ENCODE data around the gene DIP2C. TPM values are rescaled to one million over a fixed set of nuclear protein-coding genes. Genes with fewer than 3 reads are reported as not detected.

The DIP2C gene
- polyA plus RNA-seq, 1 donor from 2014 or later: 1.4 TPM

- H3K27me3 Mint-ChIP-seq: peaks cover 35% of the 10 kb centered on the region
Observed at GRCh38 chr10:627032-627992, 62.2 kb downstream of the DIP2C start.

DNA sequence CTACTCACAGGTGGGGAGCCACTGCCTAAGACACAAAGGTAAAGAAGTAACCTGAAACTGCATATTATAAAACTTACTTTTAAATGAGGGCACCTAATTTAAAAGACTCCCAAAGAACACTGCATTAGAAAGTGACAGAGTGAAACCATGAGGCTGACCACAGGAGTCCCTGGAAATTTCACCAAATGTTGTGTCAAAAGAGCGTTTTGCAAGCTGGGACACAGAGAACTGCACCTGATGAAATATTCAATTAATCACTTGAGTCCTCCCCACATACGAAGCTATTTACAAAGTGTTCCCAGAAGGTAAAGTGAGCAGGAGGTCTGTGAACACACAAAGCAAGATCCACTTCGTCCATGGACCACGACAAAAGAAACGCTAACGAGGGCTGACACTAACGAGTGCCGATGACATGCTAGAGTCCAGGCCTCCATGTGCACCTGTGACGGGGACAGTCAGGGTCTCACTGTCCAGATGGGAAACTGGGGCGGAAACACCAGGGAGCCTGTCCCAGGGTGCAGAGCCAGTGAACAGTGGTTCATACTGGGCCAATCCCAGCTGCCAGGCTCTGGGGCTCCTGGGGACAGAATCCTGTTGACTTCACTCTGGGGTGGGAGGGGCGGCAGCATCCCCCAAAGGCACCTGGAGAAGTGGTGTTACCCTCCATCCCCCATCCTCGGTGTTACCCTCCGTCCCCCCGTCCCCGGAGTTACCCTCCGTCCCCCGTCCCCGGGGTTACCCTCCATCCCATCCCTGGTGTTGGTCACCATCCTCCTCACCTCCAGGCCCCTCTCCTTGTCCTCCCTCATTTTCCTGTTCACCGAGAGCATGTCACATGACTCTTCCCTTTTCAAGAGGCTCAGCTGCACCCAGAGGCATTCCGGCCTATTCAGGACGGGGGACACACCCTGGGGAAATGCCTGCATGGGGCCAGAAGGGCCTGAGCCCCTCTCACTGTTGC is 63.4 kb downstream of the DIP2C start:
- Mint-ChIP-seq H3K36me3 (peaks cover 4% of the 10 kb centered on the region), H3K27ac (no peak overlapping the region), H3K9me3 (peaks cover 0 to 7% (median 0%) of the 10 kb centered on the region in 3 donors)

More at GRCh38 chr10:627032-627992, 62.2 kb downstream of the DIP2C start:
- no peak overlapping the region for H3K27ac Mint-ChIP-seq
- H3K9me3 Mint-ChIP-seq: peaks cover 0 to 2% (median 0%) of the 10 kb centered on the region in 3 donors
- H3K4me1 Mint-ChIP-seq: no peaks in the 10 kb centered on the region
- H3K4me3 Mint-ChIP-seq: peak overlapping the region in 1 of 4 donors; percentile 9
- peaks cover 4% of the 10 kb centered on the region for H3K36me3 Mint-ChIP-seq

DNA sequence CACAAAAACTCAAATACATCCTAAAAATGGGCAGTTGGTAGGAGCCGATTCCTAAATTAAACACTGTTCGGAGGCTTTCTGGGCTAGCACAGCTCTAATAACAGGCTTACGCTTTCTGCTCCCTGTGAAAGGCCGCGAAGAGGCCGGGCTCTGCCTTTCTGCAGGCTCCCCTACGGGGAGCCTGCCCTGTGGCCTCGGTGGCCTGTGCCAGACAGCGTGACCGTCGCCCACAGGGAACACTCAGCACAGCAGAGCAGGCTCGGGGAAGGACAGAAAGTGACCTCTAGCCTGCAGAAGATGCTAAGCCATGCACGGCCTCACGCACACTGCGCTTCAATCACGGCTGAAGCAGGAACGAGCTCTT is 64.2 kb downstream of the DIP2C start:
- H3K27me3 Mint-ChIP-seq: peaks cover 46% of the 10 kb centered on the region
- peaks cover 0 to 9% (median 0%) of the 10 kb centered on the region in 3 donors for H3K9me3 Mint-ChIP-seq
- H3K36me3 Mint-ChIP-seq: peaks cover 4% of the 10 kb centered on the region
- H3K4me3 Mint-ChIP-seq: peak overlapping the region in 1 of 4 donors; percentile 72
- no peak overlapping the region for H3K27ac Mint-ChIP-seq
- H3K4me1 Mint-ChIP-seq: peaks cover 4 to 9% (median 9%) of the 10 kb centered on the region in 3 donors

More for the DNA sequence above, 63.4 kb downstream of the DIP2C start:
- H3K27me3 Mint-ChIP-seq: peaks cover 42% of the 10 kb centered on the region
- peaks cover 0 to 3% (median 3%) of the 10 kb centered on the region in 3 donors for H3K4me1 Mint-ChIP-seq
- H3K4me3 Mint-ChIP-seq: no peak overlapping the region

DNA sequence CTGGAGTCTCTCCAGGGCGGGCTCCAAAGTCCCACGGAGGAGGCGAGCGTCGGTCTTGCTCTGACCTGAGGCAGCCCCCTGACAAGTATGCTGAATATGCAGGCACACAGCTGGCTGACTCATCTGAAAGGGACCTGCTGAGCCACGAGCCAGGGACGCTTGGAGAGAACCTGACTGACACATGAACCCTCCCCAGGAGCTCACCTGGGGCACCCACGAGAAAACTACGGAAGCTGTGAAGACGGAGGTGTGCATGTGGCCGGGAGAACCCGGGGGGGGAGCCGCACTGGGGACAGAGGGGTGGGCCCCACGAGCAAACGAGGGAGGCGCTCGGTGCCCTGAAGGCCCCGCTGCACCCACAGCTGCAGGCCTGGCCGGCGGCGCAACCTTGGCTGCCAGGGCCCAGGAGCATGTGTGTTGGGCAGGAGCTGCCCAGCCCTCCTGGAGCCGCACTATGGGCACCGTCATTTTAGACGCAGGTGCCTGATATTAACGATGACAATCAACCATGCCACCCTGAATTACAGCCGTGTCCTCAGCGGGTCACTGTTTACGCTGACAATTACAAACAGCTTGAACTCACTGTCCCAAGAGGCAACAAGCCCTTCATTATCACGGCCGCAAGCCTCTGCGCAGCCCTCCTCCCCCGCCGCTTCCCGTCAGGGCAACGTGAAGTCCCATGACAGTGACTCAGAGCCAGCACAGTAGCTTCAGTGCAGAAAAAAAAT is 64.7 kb downstream of the DIP2C start:
- no peak overlapping the region for H3K27ac Mint-ChIP-seq
- peaks cover 0 to 9% (median 0%) of the 10 kb centered on the region in 3 donors for H3K9me3 Mint-ChIP-seq
- H3K27me3 Mint-ChIP-seq: peaks cover 47% of the 10 kb centered on the region
- H3K36me3 Mint-ChIP-seq: peaks cover 4% of the 10 kb centered on the region
- peaks cover 10 to 15% (median 12%) of the 10 kb centered on the region in 3 donors for H3K4me1 Mint-ChIP-seq
- H3K4me3 Mint-ChIP-seq: peak overlapping the region in 2 of 4 donors; percentile 25 to 72

DNA sequence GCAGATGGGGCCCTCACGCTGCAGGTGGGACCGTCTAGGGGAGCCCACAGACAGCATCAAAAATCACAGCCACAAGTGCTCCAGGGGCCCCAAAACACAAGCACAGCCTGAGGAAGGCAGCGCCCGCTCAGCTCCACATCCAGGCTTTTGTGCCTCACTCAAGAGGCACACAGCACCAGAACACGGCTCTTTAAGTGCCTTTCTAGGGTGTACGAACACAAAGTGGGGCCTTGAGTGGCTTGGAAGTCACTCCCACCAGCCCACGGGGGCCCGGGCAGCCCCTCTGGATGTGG is 65.2 kb downstream of the DIP2C start:
- peaks cover 12 to 16% (median 12%) of the 10 kb centered on the region in 3 donors for H3K4me1 Mint-ChIP-seq
- peaks cover 47% of the 10 kb centered on the region for H3K27me3 Mint-ChIP-seq
- H3K36me3 Mint-ChIP-seq: peaks cover 4% of the 10 kb centered on the region
- peaks cover 0 to 9% (median 0%) of the 10 kb centered on the region in 3 donors for H3K9me3 Mint-ChIP-seq
- no peak overlapping the region for H3K27ac Mint-ChIP-seq
- H3K4me3 Mint-ChIP-seq: no peak overlapping the region

GRCh38 chr10:623477-624311 is 65.8 kb downstream of the DIP2C start:
- peaks cover 50% of the 10 kb centered on the region for H3K27me3 Mint-ChIP-seq
- peaks cover 4% of the 10 kb centered on the region for H3K36me3 Mint-ChIP-seq
- H3K9me3 Mint-ChIP-seq: peaks cover 0 to 9% (median 0%) of the 10 kb centered on the region in 3 donors
- H3K4me3 Mint-ChIP-seq: no peak overlapping the region
- H3K4me1 Mint-ChIP-seq: peaks cover 12 to 16% (median 12%) of the 10 kb centered on the region in 3 donors
- no peak overlapping the region for H3K27ac Mint-ChIP-seq

DNA sequence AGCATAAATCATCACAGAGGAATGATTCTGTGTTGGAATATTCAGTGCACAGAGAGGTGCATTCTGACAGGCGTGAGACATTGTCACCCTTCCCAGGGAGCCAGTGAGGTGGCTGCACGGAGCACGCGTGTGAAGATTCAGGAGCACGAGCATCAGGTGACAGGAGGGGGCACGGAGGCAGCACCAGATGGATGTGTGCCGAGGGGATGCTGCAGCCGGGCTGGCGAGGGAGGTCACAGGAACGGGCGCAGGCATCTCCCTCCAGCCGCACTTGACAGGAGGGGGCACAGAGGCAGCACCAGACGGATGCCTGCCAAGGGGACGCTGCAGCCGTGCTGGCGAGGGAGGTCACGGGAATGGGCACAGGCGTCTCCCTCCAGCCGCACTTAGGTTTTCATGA is 66.5 kb downstream of the DIP2C start:
- Mint-ChIP-seq H3K36me3 (peaks cover 4% of the 10 kb centered on the region), H3K27me3 (peaks cover 50% of the 10 kb centered on the region), H3K27ac (no peak overlapping the region), H3K4me1 (peaks cover 12 to 16% (median 12%) of the 10 kb centered on the region in 3 donors), H3K4me3 (peak overlapping the region in 1 of 4 donors; percentile 28), H3K9me3 (peaks cover 0 to 9% (median 0%) of the 10 kb centered on the region in 3 donors)

DNA sequence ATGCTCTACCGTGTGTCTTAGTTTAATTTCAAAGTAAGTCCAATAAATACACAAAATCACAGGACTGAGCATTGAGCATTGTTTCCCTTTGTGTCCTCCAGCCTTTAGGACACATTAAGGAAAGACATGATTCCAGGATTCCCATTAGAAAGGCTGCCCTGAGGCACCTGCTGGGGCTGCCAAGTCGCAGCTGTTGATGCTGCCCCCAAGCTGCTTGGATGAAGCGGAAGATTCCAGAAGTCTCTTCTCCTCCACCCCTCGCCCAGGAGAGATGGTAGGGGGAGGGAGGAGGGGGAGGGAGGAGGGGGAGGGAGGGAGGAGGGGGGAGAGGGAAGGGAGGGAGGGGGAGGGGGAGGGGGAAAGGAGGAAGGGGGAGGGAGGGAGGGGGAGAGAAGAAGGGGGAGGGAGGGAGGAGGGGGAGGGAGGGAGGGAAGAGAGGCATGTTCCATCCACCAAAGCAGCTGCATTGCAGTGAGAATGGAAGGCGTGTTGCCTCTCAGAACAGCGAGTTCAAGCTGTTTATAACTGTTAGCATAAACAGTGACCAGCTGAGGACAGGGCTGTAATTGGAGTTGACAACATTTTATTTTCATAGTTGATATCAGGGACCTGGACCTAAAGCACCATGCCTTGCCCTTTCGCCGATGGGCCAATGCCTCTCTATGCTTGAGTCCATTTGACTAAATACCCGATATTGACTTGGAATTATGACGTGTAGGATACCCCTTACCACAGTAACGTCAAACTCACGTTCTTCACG is 67.3 kb downstream of the DIP2C start:
- Mint-ChIP-seq H3K36me3 (peaks cover 4% of the 10 kb centered on the region), H3K27me3 (peaks cover 45% of the 10 kb centered on the region), H3K27ac (no peak overlapping the region), H3K9me3 (peaks cover 0 to 7% (median 0%) of the 10 kb centered on the region in 3 donors), H3K4me3 (no peak overlapping the region), H3K4me1 (peaks cover 12 to 16% (median 12%) of the 10 kb centered on the region in 3 donors)

DNA sequence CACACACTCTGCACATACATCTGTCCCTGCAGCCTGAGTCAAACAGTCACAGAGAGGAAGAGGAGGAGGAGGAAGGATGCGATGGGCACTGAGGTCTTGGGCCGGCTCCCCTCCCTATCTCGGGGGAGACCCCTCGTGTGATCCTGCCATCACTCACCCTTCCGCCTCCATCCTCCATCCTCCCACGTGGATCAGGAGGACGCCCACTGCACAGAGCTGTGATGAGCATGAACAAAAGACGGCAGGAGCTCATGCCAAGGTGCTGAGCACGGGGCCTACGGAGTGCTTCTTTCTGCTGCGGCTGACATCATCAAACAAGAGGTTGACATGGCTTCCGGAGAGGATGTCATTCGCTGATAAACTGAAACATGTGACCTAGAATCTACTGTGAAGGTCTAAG is 68.0 kb downstream of the DIP2C start:
- Mint-ChIP-seq H3K36me3 (peaks cover 4% of the 10 kb centered on the region), H3K9me3 (peaks cover 0 to 7% (median 0%) of the 10 kb centered on the region in 3 donors), H3K27ac (no peak overlapping the region), H3K27me3 (peaks cover 45% of the 10 kb centered on the region), H3K4me3 (peak overlapping the region in 1 of 4 donors; percentile 82), H3K4me1 (peaks cover 12 to 16% (median 12%) of the 10 kb centered on the region in 3 donors)

DNA sequence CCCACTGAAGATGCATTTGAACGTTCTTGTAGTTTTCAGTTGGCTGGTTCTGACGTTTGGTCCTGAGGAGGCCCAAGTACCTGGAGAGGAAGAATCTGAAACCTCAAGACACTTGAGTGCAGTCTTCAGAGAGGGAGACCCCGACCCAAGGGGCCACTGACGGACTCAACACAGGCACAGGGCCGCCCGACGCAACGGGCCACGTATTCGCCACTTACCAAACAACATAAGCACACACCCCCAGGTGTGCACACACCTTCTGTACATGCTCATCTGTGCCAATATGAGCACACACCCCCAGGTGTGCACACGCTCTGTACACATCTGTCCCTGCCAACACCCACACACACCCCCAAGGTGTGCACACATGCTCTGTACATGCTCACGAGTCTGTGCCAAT is 68.5 kb downstream of the DIP2C start:
- peak overlapping the region in 2 of 4 donors; percentile 58 to 85 for H3K4me3 Mint-ChIP-seq
- peaks cover 4% of the 10 kb centered on the region for H3K36me3 Mint-ChIP-seq
- peaks cover 45% of the 10 kb centered on the region for H3K27me3 Mint-ChIP-seq
- H3K27ac Mint-ChIP-seq: no peak overlapping the region
- H3K9me3 Mint-ChIP-seq: peaks cover 0 to 7% (median 0%) of the 10 kb centered on the region in 3 donors
- H3K4me1 Mint-ChIP-seq: peaks cover 12 to 16% (median 12%) of the 10 kb centered on the region in 3 donors

DNA sequence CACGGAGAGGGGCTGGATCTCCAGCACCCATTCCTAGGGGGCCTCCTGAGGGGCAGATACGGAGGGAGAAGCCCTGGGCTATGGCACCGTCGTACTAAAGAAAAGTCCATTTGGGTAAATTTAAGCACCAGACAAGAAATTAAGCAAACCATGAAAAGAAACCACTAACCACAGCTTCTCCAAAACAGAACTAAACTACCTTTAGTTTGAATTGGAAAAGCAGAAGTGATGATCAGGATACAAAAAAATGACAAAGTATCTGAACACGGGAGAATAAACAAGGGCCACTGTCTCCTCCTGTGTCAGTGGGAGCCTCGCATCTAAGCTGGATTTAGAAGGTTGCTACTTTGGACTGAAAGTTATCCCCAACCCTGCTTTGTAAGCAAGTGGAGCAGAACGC is 69.1 kb downstream of the DIP2C start:
- Mint-ChIP-seq H3K9me3 (peaks cover 0 to 7% (median 0%) of the 10 kb centered on the region in 3 donors), H3K27me3 (peaks cover 49% of the 10 kb centered on the region), H3K4me1 (peaks cover 12 to 16% (median 12%) of the 10 kb centered on the region in 3 donors), H3K36me3 (peaks cover 1% of the 10 kb centered on the region), H3K4me3 (peak overlapping the region; percentile 7 to 85 (median 57)), H3K27ac (peak overlapping the region in 2 of 3 donors; percentile 13 to 31)

DNA sequence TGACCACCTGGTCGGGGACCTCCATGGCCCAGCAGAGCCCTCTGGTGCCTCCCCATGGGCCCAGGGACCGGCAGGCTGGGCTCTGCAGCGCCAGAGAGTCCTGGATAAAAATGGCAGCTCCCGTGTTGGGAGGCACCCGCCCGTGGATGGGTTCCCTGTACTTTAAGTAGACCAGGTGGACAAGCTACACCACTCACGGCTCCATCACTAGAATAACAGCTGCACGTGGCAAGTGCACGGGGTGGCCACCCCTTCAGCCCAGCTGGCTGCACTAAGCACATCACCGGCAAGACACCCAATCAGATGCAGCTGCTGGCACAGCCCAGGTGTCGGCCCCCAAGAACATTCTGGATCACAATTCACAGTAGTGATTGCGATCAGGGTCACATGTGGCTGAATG is 69.8 kb downstream of the DIP2C start:
- Mint-ChIP-seq H3K27me3 (peaks cover 48% of the 10 kb centered on the region), H3K27ac (no peak overlapping the region), H3K9me3 (peaks cover 0 to 7% (median 0%) of the 10 kb centered on the region in 3 donors), H3K4me1 (peaks cover 12 to 16% (median 12%) of the 10 kb centered on the region in 3 donors), H3K36me3 (peaks cover 1% of the 10 kb centered on the region), H3K4me3 (peak overlapping the region in 1 of 4 donors; percentile 25)

Data from IgD-negative memory B cell (primary cell).